ENCODE data around the gene GPR157.
"Not testable (repeated sequence)": the region's sequence is repeated elsewhere in the genome, so short reads cannot be mapped to it uniquely, and the experiment has no call there.

GPR157 gene

GRCh38 chr1:9099555-9099954 is 29.3 kb downstream of the GPR157 start:
- no peak for DNase-seq (ENCODE audit: low spot score)
- no peak for TF ChIP-seq CTCF (IDR thresholded peaks at IDR 0.05; ENCODE audit: borderline replicate concordance, control extremely low read depth, extremely low read depth, insufficient read depth, missing control alignments)
- in situ Hi-C loops (cut with MboI; ENCODE audit: low sequenced_read_pairs, unreplicated experiment), result no loop called here

- in situ Hi-C loops (cut with MboI; ENCODE audit: low sequenced_read_pairs, unreplicated experiment), result no loop called here
- no peak for DNase-seq (ENCODE audit: low spot score)
- TF ChIP-seq CTCF (IDR thresholded peaks at IDR 0.05; ENCODE audit: borderline replicate concordance, control extremely low read depth, extremely low read depth, insufficient read depth, missing control alignments), result no peak
Measured at GRCh38 chr1:9097947-9098705, 30.8 kb downstream of the GPR157 start.

GRCh38 chr1:9095818-9096217 is 33.1 kb downstream of the GPR157 start:
- in situ Hi-C loops (cut with MboI; ENCODE audit: low sequenced_read_pairs, unreplicated experiment), result no loop called here
- no peak for TF ChIP-seq CTCF (IDR thresholded peaks at IDR 0.05; ENCODE audit: borderline replicate concordance, control extremely low read depth, extremely low read depth, insufficient read depth, missing control alignments)
- DNase-seq (ENCODE audit: low spot score), result no peak

GRCh38 chr1:9093996-9094595 is 34.8 kb downstream of the GPR157 start:
- not testable (repeated sequence) for DNase-seq (ENCODE audit: low spot score)

GRCh38 chr1:9093581-9093980 is 35.3 kb downstream of the GPR157 start:
- no peak for TF ChIP-seq CTCF (IDR thresholded peaks at IDR 0.05; ENCODE audit: borderline replicate concordance, control extremely low read depth, extremely low read depth, insufficient read depth, missing control alignments)
- in situ Hi-C loops (cut with MboI; ENCODE audit: low sequenced_read_pairs, unreplicated experiment), result no loop called here
- no peak for DNase-seq (ENCODE audit: low spot score)

More at GRCh38 chr1:9093996-9094595, 34.8 kb downstream of the GPR157 start:
- in situ Hi-C loops (cut with MboI; ENCODE audit: low sequenced_read_pairs, unreplicated experiment), result not testable (repeated sequence)

- no peak for DNase-seq (ENCODE audit: low spot score)
- in situ Hi-C loops (cut with MboI; ENCODE audit: low sequenced_read_pairs, unreplicated experiment), result no loop called here
- TF ChIP-seq CTCF (IDR thresholded peaks at IDR 0.05; ENCODE audit: borderline replicate concordance, control extremely low read depth, extremely low read depth, insufficient read depth, missing control alignments), result no peak
Measured at GRCh38 chr1:9093091-9093490, 35.8 kb downstream of the GPR157 start.

- no peak for DNase-seq (ENCODE audit: low spot score)
- no peak for TF ChIP-seq CTCF (IDR thresholded peaks at IDR 0.05; ENCODE audit: borderline replicate concordance, control extremely low read depth, extremely low read depth, insufficient read depth, missing control alignments)
- in situ Hi-C loops (cut with MboI; ENCODE audit: low sequenced_read_pairs, unreplicated experiment), result no loop called here
Measured at GRCh38 chr1:9088807-9089206, 40.1 kb downstream of the GPR157 start.

Measured in GM13976 (cell line).